ENCODE data around the gene MUS81. TPM values are rescaled to one million over a fixed set of nuclear protein-coding genes. Genes with fewer than 3 reads are reported as not detected.

MUS81 gene
- total RNA-seq, 1 experiment from 2014 or later: 45.9 TPM

- Mint-ChIP-seq H3K4me3 (no peak overlapping the region), H3K27ac (no peak overlapping the region), H3K4me1 (peaks cover 10% of the 10 kb centered on the region), H3K9me3 (peaks cover 5% of the 10 kb centered on the region; the same call in 1 of the 2 replicates), H3K36me3 (no peaks in the 10 kb centered on the region), H3K27me3 (ENCODE audit: low read depth) (peaks cover 19% of the 10 kb centered on the region)
- ChIA-PET POLR2A (interaction anchor here (0.6 to 2.4 kb wide), 3 partner anchors 16 to 25 kb away, joined by 3 to 16 read pairs (median 3); partner anchors contain the start of gene MUS81), CTCF (interaction anchor here (1.0 to 4.1 kb wide), 9 partner anchors 17 to 211 kb away, joined by 4 to 35 read pairs (median 7); partner anchors contain the start of genes FIBP and MUS81)
- ATAC-seq (no peak), DNase-seq (ENCODE audit: low spot score) (no peak)
- TF ChIP-seq ATF2 (CRISPR knock-in tag; IDR thresholded peaks at IDR 0.05; ENCODE audit: borderline replicate concordance, low read depth) (no peak), ZNF138 (CRISPR knock-in tag; conservative IDR thresholded peaks at IDR 0.05) (no peak), MXD4 (CRISPR knock-in tag; IDR thresholded peaks at IDR 0.05; ENCODE audit: borderline replicate concordance) (no peak), OVOL2 (CRISPR knock-in tag; IDR thresholded peaks at IDR 0.05; ENCODE audit: borderline replicate concordance) (no peak), HMGXB4 (CRISPR knock-in tag; IDR thresholded peaks at IDR 0.05) (no peak), ZNF121 (CRISPR knock-in tag; IDR thresholded peaks at IDR 0.05) (no peak), CREM (CRISPR knock-in tag; IDR thresholded peaks at IDR 0.05) (no peak), E2F1 (CRISPR knock-in tag; IDR thresholded peaks at IDR 0.05) (no peak), TEAD1 (CRISPR knock-in tag; IDR thresholded peaks at IDR 0.05) (no peak), ZMAT4 (CRISPR knock-in tag; IDR thresholded peaks at IDR 0.05) (no peak), RORB (CRISPR knock-in tag; IDR thresholded peaks at IDR 0.05) (no peak), NR2C2 (CRISPR knock-in tag; IDR thresholded peaks at IDR 0.05) (no peak), ZNF263 (CRISPR knock-in tag; IDR thresholded peaks at IDR 0.05; ENCODE audit: low read depth) (no peak), ZNF423 (CRISPR knock-in tag; IDR thresholded peaks at IDR 0.05) (no peak), NFYB (CRISPR knock-in tag; conservative IDR thresholded peaks at IDR 0.05; ENCODE audit: low read depth) (no peak), SP1 (CRISPR knock-in tag; conservative IDR thresholded peaks at IDR 0.05) (no peak), PRDM15 (CRISPR knock-in tag; IDR thresholded peaks at IDR 0.05) (no peak), ZNF232 (CRISPR knock-in tag; IDR thresholded peaks at IDR 0.05) (no peak), USF2 (CRISPR knock-in tag; IDR thresholded peaks at IDR 0.05) (no peak), TP53 (CRISPR knock-in tag; IDR thresholded peaks at IDR 0.05) (no peak)
These were observed 26.0 kb upstream of the MUS81 start for GRCh38 chr11:65834202-65834601.

All from WTC11 (cell line).